Prostate gland (tissue), 2 donors: ENCODE measurements around the gene GRID2.

Experiments used
- CTCF ChIP-seq, 4 experiments: fragments of 200-600 bp in 2 of 4; fragments of 450-650 bp in 2 of 4; sonication (generic) in 2 of 4; IDR thresholded peaks; 1 replicate in 3 of 4; 2 replicates in 1 of 4; pipeline ENCODE4 v1.5.1; 2016 to 2019; ENCODE audit warnings: antibody characterized with exemption in 4 of 4, mild to moderate bottlenecking in 2 of 4, moderate library complexity in 2 of 4
- POLR2A ChIP-seq: fragments of 450-650 bp; IDR thresholded peaks from one replicate; pipeline ENCODE4 v1.6.1; 2016; ENCODE audit warnings: antibody characterized with exemption, mild to moderate bottlenecking

- no peak for TF ChIP-seq CTCF (IDR thresholded peaks at IDR 0.05)
- no peak for TF ChIP-seq POLR2A
Observed at GRCh38 chr4:93719552-93719951, 1415.8 kb downstream of the GRID2 start.
